ENCODE results near the gene PRRG2.

The PRRG2 gene

DNA sequence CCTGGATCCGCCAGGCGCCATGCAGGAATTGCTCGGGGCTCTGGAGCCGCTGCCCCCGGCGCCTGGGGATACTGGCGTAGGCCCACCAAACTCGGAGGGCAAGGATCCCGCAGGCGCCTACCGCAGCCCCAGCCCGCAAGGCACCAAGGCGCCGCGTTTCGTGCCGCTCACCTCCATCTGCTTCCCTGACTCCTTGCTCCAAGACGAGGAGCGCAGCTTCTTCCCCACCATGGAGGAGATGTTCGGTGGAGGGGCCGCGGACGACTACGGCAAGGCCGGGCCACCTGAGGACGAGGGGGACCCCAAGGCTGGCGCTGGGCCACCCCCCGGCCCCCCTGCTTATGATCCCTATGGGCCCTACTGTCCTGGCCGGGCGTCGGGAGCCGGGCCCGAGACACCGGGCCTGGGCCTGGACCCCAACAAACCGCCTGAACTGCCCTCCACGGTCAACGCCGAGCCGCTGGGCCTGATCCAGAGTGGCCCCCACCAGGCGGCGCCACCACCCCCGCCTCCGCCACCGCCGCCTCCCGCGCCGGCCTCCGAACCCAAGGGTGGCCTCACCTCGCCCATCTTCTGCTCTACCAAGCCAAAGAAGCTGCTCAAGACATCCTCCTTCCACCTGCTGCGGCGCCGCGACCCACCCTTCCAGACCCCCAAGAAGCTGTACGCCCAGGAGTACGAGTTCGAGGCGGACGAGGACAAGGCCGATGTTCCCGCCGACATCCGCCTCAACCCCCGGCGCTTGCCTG is 16.0 kb downstream of the PRRG2 start:
- Histone ChIP-seq H3K4me1 (ENCODE audit: control insufficient read depth in 1 of 2, insufficient read depth in 1 of 2, low read depth in 1 of 2, low read length in 1 of 2) (peaks cover 15 to 17% of the 10 kb centered on the region in 2 experiments), H3K27ac (no peak overlapping the region), H3K4me3 (ENCODE audit: low read depth in 1 of 2, low read length in 1 of 2) (no peak overlapping the region), H3K9me3 (no peaks in the 10 kb centered on the region), H3K36me3 (peaks cover 76% of the 10 kb centered on the region), H3K27me3 (no peaks in the 10 kb centered on the region)
- TF ChIP-seq, protein P1, sequence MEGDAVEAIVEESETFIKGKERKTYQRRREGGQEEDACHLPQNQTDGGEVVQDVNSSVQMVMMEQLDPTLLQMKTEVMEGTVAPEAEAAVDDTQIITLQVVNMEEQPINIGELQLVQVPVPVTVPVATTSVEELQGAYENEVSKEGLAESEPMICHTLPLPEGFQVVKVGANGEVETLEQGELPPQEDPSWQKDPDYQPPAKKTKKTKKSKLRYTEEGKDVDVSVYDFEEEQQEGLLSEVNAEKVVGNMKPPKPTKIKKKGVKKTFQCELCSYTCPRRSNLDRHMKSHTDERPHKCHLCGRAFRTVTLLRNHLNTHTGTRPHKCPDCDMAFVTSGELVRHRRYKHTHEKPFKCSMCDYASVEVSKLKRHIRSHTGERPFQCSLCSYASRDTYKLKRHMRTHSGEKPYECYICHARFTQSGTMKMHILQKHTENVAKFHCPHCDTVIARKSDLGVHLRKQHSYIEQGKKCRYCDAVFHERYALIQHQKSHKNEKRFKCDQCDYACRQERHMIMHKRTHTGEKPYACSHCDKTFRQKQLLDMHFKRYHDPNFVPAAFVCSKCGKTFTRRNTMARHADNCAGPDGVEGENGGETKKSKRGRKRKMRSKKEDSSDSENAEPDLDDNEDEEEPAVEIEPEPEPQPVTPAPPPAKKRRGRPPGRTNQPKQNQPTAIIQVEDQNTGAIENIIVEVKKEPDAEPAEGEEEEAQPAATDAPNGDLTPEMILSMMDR (IDR thresholded peaks at IDR 0.05): no peak

DNA sequence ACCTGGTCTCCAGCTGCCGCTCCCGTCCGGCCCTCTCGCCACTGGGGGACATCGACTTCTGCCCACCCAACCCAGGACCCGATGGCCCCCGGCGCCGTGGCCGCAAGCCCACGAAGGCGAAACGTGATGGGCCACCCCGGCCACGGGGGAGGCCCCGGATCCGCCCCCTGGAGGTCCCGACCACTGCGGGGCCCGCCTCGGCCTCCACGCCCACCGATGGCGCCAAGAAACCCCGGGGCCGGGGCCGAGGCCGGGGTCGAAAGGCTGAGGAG is 16.5 kb downstream of the PRRG2 start:
- no peak overlapping the region for H3K4me3 ChIP-seq (ENCODE audit: low read depth in 1 of 2, low read length in 1 of 2)
- H3K27ac ChIP-seq: no peak overlapping the region
- H3K4me1 ChIP-seq (ENCODE audit: control insufficient read depth in 1 of 2, insufficient read depth in 1 of 2, low read depth in 1 of 2, low read length in 1 of 2): peaks cover 10 to 12% of the 10 kb centered on the region in 2 experiments
- TF ChIP-seq, protein P1 (IDR thresholded peaks at IDR 0.05): no peak
- no peaks in the 10 kb centered on the region for H3K27me3 ChIP-seq
- H3K9me3 ChIP-seq: no peaks in the 10 kb centered on the region
- peaks cover 81% of the 10 kb centered on the region for H3K36me3 ChIP-seq

DNA sequence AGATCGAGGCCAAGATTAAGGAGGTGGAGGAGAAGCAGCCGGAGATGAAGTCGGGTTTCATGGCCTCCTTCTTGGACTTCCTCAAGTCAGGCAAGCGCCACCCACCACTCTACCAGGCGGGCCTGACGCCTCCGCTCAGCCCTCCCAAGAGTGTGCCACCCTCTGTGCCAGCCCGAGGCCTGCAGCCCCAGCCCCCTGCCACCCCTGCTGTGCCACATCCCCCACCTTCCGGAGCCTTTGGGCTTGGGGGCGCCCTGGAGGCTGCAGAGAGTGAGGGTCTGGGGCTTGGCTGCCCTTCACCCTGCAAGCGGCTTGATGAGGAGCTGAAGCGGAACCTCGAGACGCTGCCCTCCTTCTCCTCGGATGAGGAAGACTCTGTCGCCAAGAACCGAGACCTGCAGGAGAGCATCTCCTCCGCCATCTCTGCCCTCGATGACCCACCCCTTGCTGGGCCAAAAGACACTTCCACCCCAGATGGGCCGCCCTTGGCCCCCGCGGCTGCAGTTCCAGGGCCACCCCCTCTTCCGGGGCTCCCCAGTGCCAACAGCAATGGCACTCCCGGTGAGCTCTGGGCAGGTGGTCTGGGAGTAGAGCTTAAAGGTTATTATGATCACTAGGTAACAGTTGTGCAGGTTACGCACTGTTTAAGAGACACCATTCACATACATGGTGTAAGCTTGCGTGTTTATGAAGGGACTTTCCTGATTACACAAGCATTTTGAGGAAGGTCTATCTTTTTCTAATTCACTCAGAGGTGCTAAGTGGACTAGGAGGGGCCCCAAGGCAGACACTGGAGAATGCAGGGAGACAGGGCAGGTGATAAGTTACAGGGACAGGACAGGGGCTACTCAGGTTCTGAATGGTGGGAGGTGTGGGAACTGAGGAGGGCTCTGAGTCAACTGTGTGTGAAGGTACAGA is 18.5 kb downstream of the PRRG2 start:
- H3K9me3 ChIP-seq: no peaks in the 10 kb centered on the region
- TF ChIP-seq, protein P1 (IDR thresholded peaks at IDR 0.05): no peak
- no peaks in the 10 kb centered on the region for H3K4me1 ChIP-seq (ENCODE audit: control insufficient read depth in 1 of 2, insufficient read depth in 1 of 2, low read depth in 1 of 2, low read length in 1 of 2)
- no peaks in the 10 kb centered on the region for H3K27me3 ChIP-seq
- H3K36me3 ChIP-seq: peaks cover 94% of the 10 kb centered on the region
- no peak overlapping the region for H3K4me3 ChIP-seq (ENCODE audit: low read depth in 1 of 2, low read length in 1 of 2)
- no peak overlapping the region for H3K27ac ChIP-seq

DNA sequence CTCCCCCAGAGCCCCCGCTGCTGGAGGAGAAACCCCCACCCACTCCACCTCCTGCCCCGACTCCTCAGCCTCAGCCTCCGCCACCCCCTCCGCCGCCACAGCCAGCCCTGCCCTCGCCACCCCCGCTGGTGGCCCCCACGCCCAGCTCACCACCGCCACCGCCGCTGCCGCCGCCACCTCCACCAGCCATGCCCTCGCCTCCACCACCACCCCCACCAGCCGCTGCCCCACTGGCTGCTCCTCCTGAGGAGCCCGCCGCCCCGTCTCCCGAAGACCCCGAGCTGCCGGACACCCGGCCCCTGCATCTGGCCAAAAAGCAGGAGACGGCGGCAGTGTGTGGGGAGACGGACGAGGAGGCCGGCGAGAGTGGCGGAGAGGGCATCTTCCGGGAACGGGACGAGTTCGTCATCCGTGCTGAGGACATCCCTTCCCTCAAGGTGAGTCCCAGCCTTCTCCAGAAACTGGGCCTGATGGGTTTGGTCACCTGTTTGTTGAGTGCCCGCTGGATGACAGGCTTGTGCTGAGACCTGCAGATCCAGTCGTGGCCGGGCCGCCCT is 20.4 kb downstream of the PRRG2 start:
- Histone ChIP-seq H3K9me3 (no peaks in the 10 kb centered on the region), H3K4me1 (ENCODE audit: control insufficient read depth in 1 of 2, insufficient read depth in 1 of 2, low read depth in 1 of 2, low read length in 1 of 2) (no peaks in the 10 kb centered on the region), H3K27ac (no peak overlapping the region), H3K27me3 (no peaks in the 10 kb centered on the region), H3K36me3 (peaks cover 91% of the 10 kb centered on the region), H3K4me3 (ENCODE audit: low read depth in 1 of 2, low read length in 1 of 2) (no peak overlapping the region)
- TF ChIP-seq, protein P1 (IDR thresholded peaks at IDR 0.05): no peak

DNA sequence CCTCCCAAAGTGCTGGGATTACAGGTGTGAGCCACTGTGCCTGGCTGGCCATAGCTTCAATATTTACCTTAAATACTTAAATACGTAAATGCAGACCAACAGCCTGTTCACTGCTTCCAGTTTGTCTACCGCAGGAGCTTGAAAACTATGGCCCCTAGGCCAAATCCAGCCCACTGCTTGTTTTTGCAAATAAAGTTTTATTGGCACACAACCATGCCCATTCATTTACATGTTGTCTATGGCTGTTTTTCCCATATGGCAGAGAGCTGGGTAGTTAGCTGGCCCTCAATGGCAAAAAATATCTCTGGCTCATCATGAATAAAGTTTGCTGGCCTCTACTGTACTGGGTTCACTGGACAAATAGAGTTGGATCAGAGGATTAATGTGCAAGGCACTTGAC is 21.7 kb downstream of the PRRG2 start:
- TF ChIP-seq, protein P1 (IDR thresholded peaks at IDR 0.05): no peak
- H3K27me3 ChIP-seq: no peaks in the 10 kb centered on the region
- H3K4me3 ChIP-seq (ENCODE audit: low read depth in 1 of 2, low read length in 1 of 2): no peak overlapping the region
- no peaks in the 10 kb centered on the region for H3K9me3 ChIP-seq
- no peak overlapping the region for H3K27ac ChIP-seq
- H3K36me3 ChIP-seq: peaks cover 87% of the 10 kb centered on the region
- no peaks in the 10 kb centered on the region for H3K4me1 ChIP-seq (ENCODE audit: control insufficient read depth in 1 of 2, insufficient read depth in 1 of 2, low read depth in 1 of 2, low read length in 1 of 2)
